AG09309 (cell line): ENCODE data around the gene AUH.

Experiments used
- DNase-seq: peaks from one replicate; pipeline ENCODE4 v3.0.0-alpha.2; 2010; ENCODE audit warnings: low read depth
- H3K4me3 ChIP-seq: 2 replicates; pipeline ENCODE4 v1.5.1; 2011; ENCODE audit warnings: mild to moderate bottlenecking, low read depth, low read length, moderate library complexity; ENCODE audit not compliant: control insufficient read depth
- CTCF ChIP-seq: IDR thresholded peaks from 2 replicates; pipeline ENCODE4 v1.5.1; 2011; ENCODE audit warnings: mild to moderate bottlenecking, low read depth, low read length, inconsistent platforms; ENCODE audit not compliant: insufficient read depth, control insufficient read depth; ENCODE audit errors: missing control alignments

The AUH gene

GRCh38 chr9:91341749-91342148 is 20.0 kb downstream of the AUH start:
- no peak for TF ChIP-seq CTCF
- no peak for DNase-seq
- H3K4me3 ChIP-seq: no peak overlapping the region

- no peak for DNase-seq
- TF ChIP-seq CTCF: no peak
- H3K4me3 ChIP-seq: no peak overlapping the region
These were observed 20.4 kb downstream of the AUH start for GRCh38 chr9:91341258-91341746.

GRCh38 chr9:91340395-91340967 is 21.2 kb downstream of the AUH start:
- no peak for TF ChIP-seq CTCF
- DNase-seq: no peak
- H3K4me3 ChIP-seq: no peak overlapping the region

GRCh38 chr9:91338681-91339080 is 23.0 kb downstream of the AUH start:
- no peak overlapping the region for H3K4me3 ChIP-seq
- no peak for TF ChIP-seq CTCF
- DNase-seq: no peak

- no peak for DNase-seq
- TF ChIP-seq CTCF: no peak
- no peak overlapping the region for H3K4me3 ChIP-seq
These were observed 24.9 kb downstream of the AUH start for GRCh38 chr9:91336786-91337185.

GRCh38 chr9:91334053-91334452 is 27.7 kb downstream of the AUH start:
- no peak for DNase-seq
- TF ChIP-seq CTCF: no peak
- no peak overlapping the region for H3K4me3 ChIP-seq
